ENCODE results near the gene ERC1.
A peak's percentile ranks its signal among the peaks of the same experiment; 100 is the strongest.

Gene ERC1

GRCh38 chr12:1518591-1519516, 527.8 kb downstream of the ERC1 start:
- in situ Hi-C loops (cut with HindIII; ENCODE audit: low sequenced_read_pairs): no loop called here
- TF ChIP-seq CTCF (IDR thresholded peaks at IDR 0.05; ENCODE audit: low read depth, low read length, missing control alignments): no peak
- H3K4me3 ChIP-seq (ENCODE audit: low read depth, low read length): no peak overlapping the region
- DNase-seq (ENCODE audit: low read depth): peak; percentile 65

- DNase-seq (ENCODE audit: low read depth): no peak
- in situ Hi-C loops (cut with HindIII; ENCODE audit: low sequenced_read_pairs): no loop called here
- no peak overlapping the region for H3K4me3 ChIP-seq (ENCODE audit: low read depth, low read length)
- TF ChIP-seq CTCF (IDR thresholded peaks at IDR 0.05; ENCODE audit: low read depth, low read length, missing control alignments): no peak
These were observed 528.6 kb downstream of the ERC1 start for GRCh38 chr12:1519642-1520041.

GRCh38 chr12:1523046-1523445, 532.0 kb downstream of the ERC1 start:
- no peak overlapping the region for H3K4me3 ChIP-seq (ENCODE audit: low read depth, low read length)
- no peak for TF ChIP-seq CTCF (IDR thresholded peaks at IDR 0.05; ENCODE audit: low read depth, low read length, missing control alignments)
- DNase-seq (ENCODE audit: low read depth): no peak
- in situ Hi-C loops (cut with HindIII; ENCODE audit: low sequenced_read_pairs): no loop called here

- TF ChIP-seq CTCF (IDR thresholded peaks at IDR 0.05; ENCODE audit: low read depth, low read length, missing control alignments): no peak
- in situ Hi-C loops (cut with HindIII; ENCODE audit: low sequenced_read_pairs): no loop called here
- DNase-seq (ENCODE audit: low read depth): no peak
- no peak overlapping the region for H3K4me3 ChIP-seq (ENCODE audit: low read depth, low read length)
These were observed 532.6 kb downstream of the ERC1 start for GRCh38 chr12:1523558-1524050.

- no peak overlapping the region for H3K4me3 ChIP-seq (ENCODE audit: low read depth, low read length)
- TF ChIP-seq CTCF (IDR thresholded peaks at IDR 0.05; ENCODE audit: low read depth, low read length, missing control alignments): no peak
- DNase-seq (ENCODE audit: low read depth): no peak
- in situ Hi-C loops (cut with HindIII; ENCODE audit: low sequenced_read_pairs): no loop called here
These were observed 534.8 kb downstream of the ERC1 start for GRCh38 chr12:1525858-1526257.

- in situ Hi-C loops (cut with HindIII; ENCODE audit: low sequenced_read_pairs): no loop called here
- no peak overlapping the region for H3K4me3 ChIP-seq (ENCODE audit: low read depth, low read length)
- no peak for DNase-seq (ENCODE audit: low read depth)
- no peak for TF ChIP-seq CTCF (IDR thresholded peaks at IDR 0.05; ENCODE audit: low read depth, low read length, missing control alignments)
These were observed 536.8 kb downstream of the ERC1 start for GRCh38 chr12:1527789-1528188.

All from astrocyte of the cerebellum (primary cell).